Measurements from ENCODE around the gene ALAS1. TPM values are rescaled to one million over a fixed set of nuclear protein-coding genes. Genes with fewer than 3 reads are reported as not detected.

Gene ALAS1
- total and polyA plus RNA-seq, 2 of the 13 experiments (the other 11 are each of a cell fraction or from before 2014, with no cell fraction given), result 36.0 to 43.2 TPM

DNA sequence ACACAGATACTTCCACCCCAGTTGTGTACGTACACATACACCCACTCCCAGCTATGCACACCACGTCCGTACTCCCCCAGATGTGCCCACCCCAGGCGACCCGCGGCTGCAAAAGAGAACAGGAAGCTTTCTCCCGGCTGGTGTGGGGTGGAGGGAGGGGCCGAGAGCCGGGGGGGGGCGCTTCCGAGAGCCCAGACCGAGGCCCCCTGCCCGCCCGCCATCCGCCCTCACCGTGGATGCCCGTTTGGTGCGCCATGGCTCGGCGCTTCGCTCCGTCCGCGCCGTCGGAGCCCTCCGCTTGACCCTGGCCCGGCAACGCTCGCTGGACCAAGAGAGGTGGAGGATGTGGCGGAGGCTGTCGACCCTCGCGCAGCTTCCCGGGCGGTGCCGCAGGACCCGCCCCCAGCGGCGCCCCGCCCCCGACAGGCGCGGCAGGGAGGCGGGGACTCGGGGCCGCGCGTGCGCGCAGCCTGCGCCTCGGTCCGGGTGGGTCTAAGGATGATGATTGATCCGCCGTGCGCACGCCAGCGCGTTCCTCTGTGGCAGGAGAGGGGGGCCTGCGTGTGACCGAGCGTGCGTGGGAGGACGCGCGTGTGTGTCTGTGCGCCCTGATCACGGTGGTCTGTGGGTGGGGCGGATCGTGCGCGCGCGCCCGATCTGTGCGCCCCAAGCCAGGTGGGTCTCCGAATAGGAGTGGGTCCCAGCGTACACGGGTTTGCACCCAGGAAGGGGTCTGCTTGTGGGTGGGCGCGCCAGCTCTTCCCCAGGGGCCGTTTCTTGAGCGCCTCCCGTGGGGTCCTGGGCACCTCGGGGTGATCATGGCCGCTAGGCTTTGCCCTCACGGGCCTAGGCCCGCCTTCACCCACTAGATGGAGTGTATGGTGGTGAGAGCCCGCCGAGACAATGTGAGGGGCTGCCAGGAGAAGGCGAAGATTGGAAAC is 41.1 kb downstream of the ALAS1 start, which contains the start of gene TWF2 (continued):
- TF ChIP-seq U2AF2 (IDR thresholded peaks at IDR 0.05; ENCODE audit: low read depth, low read length), result no peak
- no peak for TF ChIP-seq ARNT (IDR thresholded peaks at IDR 0.05)
- TF ChIP-seq ZNF788 (CRISPR knock-in tag; IDR thresholded peaks at IDR 0.05; ENCODE audit: borderline replicate concordance), result no peak
- TF ChIP-seq, protein P1, sequence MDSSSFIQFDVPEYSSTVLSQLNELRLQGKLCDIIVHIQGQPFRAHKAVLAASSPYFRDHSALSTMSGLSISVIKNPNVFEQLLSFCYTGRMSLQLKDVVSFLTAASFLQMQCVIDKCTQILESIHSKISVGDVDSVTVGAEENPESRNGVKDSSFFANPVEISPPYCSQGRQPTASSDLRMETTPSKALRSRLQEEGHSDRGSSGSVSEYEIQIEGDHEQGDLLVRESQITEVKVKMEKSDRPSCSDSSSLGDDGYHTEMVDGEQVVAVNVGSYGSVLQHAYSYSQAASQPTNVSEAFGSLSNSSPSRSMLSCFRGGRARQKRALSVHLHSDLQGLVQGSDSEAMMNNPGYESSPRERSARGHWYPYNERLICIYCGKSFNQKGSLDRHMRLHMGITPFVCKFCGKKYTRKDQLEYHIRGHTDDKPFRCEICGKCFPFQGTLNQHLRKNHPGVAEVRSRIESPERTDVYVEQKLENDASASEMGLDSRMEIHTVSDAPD (CRISPR knock-in tag; IDR thresholded peaks at IDR 0.05), result no peak; the same call in 1 of the 2 replicates
- TF ChIP-seq, protein P2, sequence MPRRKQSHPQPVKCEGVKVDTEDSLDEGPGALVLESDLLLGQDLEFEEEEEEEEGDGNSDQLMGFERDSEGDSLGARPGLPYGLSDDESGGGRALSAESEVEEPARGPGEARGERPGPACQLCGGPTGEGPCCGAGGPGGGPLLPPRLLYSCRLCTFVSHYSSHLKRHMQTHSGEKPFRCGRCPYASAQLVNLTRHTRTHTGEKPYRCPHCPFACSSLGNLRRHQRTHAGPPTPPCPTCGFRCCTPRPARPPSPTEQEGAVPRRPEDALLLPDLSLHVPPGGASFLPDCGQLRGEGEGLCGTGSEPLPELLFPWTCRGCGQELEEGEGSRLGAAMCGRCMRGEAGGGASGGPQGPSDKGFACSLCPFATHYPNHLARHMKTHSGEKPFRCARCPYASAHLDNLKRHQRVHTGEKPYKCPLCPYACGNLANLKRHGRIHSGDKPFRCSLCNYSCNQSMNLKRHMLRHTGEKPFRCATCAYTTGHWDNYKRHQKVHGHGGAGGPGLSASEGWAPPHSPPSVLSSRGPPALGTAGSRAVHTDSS (CRISPR knock-in tag; conservative IDR thresholded peaks at IDR 0.05), result no peak
- TF ChIP-seq SOX13 (IDR thresholded peaks at IDR 0.05), result no peak
- TF ChIP-seq SOX13 (CRISPR knock-in tag; conservative IDR thresholded peaks at IDR 0.05 in 1 of 2, IDR thresholded peaks at IDR 0.05 in 1 of 2), result peak in 1 of 2 experiments; percentile 14; a peak in 1 of 4 replicates
- no peak for TF ChIP-seq ZNF652 (CRISPR knock-in tag; IDR thresholded peaks at IDR 0.05; ENCODE audit: borderline replicate concordance, low read depth)
- no peak for TF ChIP-seq ZNF616 (CRISPR knock-in tag; IDR thresholded peaks at IDR 0.05; ENCODE audit: low read depth)
- TF ChIP-seq, protein P3, sequence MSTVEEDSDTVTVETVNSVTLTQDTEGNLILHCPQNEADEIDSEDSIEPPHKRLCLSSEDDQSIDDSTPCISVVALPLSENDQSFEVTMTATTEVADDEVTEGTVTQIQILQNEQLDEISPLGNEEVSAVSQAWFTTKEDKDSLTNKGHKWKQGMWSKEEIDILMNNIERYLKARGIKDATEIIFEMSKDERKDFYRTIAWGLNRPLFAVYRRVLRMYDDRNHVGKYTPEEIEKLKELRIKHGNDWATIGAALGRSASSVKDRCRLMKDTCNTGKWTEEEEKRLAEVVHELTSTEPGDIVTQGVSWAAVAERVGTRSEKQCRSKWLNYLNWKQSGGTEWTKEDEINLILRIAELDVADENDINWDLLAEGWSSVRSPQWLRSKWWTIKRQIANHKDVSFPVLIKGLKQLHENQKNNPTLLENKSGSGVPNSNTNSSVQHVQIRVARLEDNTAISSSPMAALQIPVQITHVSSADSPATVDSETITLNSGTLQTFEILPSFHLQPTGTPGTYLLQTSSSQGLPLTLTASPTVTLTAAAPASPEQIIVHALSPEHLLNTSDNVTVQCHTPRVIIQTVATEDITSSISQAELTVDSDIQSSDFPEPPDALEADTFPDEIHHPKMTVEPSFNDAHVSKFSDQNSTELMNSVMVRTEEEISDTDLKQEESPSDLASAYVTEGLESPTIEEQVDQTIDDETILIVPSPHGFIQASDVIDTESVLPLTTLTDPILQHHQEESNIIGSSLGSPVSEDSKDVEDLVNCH (CRISPR knock-in tag; IDR thresholded peaks at IDR 0.05), result no peak
- peak; percentile 66; the same call in 1 of the 3 replicates for TF ChIP-seq MXI1 (IDR thresholded peaks at IDR 0.05; ENCODE audit: borderline replicate concordance, low read depth, low read length)
- TF ChIP-seq GZF1 (CRISPR knock-in tag; IDR thresholded peaks at IDR 0.05), result no peak; the same call in 1 of the 2 replicates
- no peak; the same call in 1 of the 2 replicates for TF ChIP-seq CENPT (CRISPR knock-in tag; IDR thresholded peaks at IDR 0.05; ENCODE audit: low read depth)
- TF ChIP-seq ZNF230 (CRISPR knock-in tag; IDR thresholded peaks at IDR 0.05), result no peak; the same call in 1 of the 2 replicates
- TF ChIP-seq REL (CRISPR knock-in tag; conservative IDR thresholded peaks at IDR 0.05), result no peak
- TF ChIP-seq, protein P4, sequence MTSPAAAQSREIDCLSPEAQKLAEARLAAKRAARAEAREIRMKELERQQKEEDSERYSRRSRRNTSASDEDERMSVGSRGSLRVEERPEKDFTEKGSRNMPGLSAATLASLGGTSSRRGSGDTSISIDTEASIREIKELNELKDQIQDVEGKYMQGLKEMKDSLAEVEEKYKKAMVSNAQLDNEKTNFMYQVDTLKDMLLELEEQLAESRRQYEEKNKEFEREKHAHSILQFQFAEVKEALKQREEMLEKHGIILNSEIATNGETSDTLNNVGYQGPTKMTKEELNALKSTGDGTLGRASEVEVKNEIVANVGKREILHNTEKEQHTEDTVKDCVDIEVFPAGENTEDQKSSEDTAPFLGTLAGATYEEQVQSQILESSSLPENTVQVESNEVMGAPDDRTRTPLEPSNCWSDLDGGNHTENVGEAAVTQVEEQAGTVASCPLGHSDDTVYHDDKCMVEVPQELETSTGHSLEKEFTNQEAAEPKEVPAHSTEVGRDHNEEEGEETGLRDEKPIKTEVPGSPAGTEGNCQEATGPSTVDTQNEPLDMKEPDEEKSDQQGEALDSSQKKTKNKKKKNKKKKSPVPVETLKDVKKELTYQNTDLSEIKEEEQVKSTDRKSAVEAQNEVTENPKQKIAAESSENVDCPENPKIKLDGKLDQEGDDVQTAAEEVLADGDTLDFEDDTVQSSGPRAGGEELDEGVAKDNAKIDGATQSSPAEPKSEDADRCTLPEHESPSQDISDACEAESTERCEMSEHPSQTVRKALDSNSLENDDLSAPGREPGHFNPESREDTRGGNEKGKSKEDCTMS (CRISPR knock-in tag; conservative IDR thresholded peaks at IDR 0.05), result 0 out of 2 replicates have a peak, but pooled peaks have one; percentile 35
- no peak for TF ChIP-seq IKZF1 (IDR thresholded peaks at IDR 0.05)
- no peak for TF ChIP-seq ZNF10 (CRISPR knock-in tag; IDR thresholded peaks at IDR 0.05; ENCODE audit: borderline replicate concordance, low read depth)
- TF ChIP-seq ISL2 (CRISPR knock-in tag; IDR thresholded peaks at IDR 0.05), result peak; percentile 62
- peak; percentile 77 for TF ChIP-seq SALL1 (CRISPR knock-in tag; IDR thresholded peaks at IDR 0.05)
- TF ChIP-seq RBM39 (IDR thresholded peaks at IDR 0.05; ENCODE audit: low read depth, low read length, poor library complexity, severe bottlenecking), result peak; percentile 34
- no peak for TF ChIP-seq CBX5 (CRISPR knock-in tag; IDR thresholded peaks at IDR 0.05; ENCODE audit: borderline replicate concordance)

All from HepG2 (cell line).